ENCODE data around the gene ZNF438.

- no peak for TF ChIP-seq GATA2 (IDR thresholded peaks at IDR 0.05; ENCODE audit: low read depth, low read length)
- no peak for TF ChIP-seq GATA3 (IDR thresholded peaks at IDR 0.05; ENCODE audit: low read depth, low read length)
These were observed 203.0 kb downstream of the ZNF438 start for GRCh38 chr10:30828680-30829079.

All from SH-SY5Y (cell line).